Activated CD8-positive, alpha-beta memory T cell treated with anti-CD3 and anti-CD28 coated beads for 36 hours (primary cell): Measurements from ENCODE around the gene TACC2. TPM values are rescaled to one million over a fixed set of nuclear protein-coding genes. Genes with fewer than 3 reads are reported as not detected.

Experiments
- CTCF ChIA-PET: fragments of 350-600 bp; sonication (Branson Sonifier 250); formaldehyde crosslinking; loops from one replicate; lab custom pipeline; 2021; ENCODE audit warnings: antibody characterized with exemption; lab: Charles Lee
- POLR2A ChIA-PET: fragments of 350-600 bp; sonication (Branson Sonifier 250); formaldehyde crosslinking; loops from one replicate; lab custom pipeline; 2021; ENCODE audit warnings: antibody characterized with exemption; lab: Charles Lee
- total RNA-seq, 2 experiments: library from RNA; stranded (reverse); gene quantifications; one replicate each; pipeline ENCODE4 v1.2.3, GENCODE V29; 2021

The TACC2 gene
- total RNA-seq, 2 experiments from 2014 or later = not detected

DNA sequence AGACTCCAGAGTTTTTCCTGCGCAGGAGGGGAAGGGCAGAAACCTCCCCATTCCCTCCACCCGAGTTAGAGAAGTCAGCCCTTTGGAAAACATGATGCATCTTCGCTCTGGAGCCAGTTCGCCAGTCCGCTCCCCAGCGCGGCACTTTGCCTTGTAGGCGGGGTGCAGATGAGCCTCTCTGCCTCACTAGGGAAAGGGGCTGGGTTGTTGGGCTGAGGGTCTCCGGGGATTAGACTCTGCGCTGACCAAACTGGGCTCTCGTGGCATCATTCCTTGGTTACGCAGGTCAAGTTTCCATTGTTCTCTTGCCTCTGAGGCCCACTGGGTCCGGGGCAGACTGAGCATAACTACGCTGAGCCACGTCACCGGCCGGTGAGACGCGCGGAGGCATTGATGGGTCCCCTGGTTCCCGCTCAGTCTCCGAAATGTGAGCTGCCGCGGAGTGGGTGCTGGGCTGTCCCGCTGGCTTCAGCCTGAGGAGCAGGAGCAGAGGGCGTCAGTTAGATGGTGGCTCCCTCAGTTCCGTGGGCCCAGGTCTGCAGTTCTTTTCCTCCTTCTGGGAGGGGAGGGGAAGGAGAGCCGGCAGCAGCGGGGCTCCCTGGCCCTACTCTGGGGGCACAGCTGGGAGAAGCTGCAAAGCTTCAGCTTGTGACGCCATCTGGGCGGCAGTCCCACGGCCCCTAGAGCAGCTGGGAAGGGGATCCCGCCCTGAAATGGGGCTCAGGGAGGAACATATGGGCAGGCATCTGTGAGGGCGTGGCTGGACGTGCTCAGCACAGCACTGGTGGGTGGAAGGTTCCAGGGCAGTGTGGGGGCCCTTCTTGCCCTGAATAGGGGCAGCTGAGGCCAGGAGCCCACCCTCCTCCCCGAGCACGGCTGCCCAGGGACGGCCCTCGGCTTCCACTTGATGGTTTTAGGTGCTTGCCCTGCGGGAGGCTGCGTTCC is 160.9 kb downstream of the TACC2 start:
- CTCF ChIA-PET = no interaction called here
- POLR2A ChIA-PET = no interaction called here

DNA sequence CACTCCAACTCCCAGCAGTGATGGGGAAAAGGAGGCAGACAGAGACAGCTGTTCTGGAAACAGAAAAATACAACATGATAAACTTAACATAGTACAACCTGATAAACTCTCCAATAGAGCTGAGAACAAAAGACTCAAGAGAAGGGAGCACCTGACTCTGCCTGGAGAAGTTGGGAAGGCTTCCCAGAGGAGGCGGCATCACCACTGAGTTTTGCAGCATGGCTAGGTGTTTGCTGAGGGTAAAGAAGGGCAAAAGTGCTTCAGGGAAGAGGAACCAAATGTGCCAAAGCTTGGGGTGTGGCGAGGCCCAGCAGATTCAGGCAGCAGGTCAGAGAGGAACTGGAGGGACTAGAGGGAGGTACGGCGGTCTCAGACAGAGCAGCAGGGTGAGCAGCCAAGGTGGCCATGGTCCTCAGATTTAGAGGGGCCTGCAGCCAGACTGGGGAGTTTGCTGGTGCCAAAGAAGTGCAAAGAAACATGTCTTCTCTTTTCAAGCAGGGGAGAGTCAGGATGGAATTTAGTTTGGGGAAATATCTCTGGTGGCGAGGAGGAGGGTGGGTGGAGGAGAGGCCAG is 162.2 kb downstream of the TACC2 start:
- ChIA-PET POLR2A (no interaction called here), CTCF (no interaction called here)

DNA sequence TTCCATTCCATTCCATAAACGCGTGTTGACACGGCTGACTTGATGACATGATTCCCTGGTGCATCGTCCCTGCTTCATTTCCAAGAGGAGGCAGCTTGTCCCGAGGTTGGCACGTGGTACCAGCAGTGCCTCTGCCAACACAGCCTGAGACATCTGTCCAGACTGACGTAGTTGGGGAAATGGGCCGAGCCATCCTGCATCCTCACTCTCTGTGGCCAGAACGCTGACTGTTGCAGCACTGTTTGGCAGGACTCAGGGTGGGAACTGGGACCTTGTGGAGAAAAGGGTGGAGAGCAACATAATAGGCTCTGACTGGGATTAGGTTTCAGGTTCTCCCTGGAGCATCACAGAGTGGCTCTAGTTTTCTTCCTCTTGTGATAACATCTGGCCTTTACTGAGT is 163.6 kb downstream of the TACC2 start:
- CTCF ChIA-PET = no interaction called here
- POLR2A ChIA-PET = no interaction called here

DNA sequence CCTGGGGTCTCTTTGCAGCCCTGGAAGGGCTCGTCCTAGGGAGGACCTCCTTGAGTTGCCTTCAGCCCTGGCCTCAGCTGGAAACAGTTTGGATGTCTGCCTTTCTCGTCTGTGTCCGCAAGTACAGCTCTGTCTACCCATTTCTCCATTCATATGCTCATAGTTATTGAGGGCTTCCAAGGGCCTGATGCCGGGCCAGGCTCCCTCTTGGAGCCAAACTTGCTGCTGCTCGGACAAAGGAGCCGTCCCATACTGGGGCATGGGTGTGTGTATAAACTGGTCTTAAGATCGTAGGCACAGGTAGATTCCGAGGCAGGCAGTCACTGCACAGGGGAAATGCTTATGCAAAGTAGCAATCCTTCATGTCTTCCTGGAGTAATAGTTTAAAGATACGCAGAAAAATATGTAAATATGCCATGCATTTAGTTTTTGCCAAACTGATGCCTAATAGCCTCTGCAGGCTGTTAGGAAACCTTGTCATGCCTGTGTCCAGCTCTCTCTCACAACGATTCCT is 165.1 kb downstream of the TACC2 start:
- ChIA-PET CTCF (no interaction called here), POLR2A (no interaction called here)

DNA sequence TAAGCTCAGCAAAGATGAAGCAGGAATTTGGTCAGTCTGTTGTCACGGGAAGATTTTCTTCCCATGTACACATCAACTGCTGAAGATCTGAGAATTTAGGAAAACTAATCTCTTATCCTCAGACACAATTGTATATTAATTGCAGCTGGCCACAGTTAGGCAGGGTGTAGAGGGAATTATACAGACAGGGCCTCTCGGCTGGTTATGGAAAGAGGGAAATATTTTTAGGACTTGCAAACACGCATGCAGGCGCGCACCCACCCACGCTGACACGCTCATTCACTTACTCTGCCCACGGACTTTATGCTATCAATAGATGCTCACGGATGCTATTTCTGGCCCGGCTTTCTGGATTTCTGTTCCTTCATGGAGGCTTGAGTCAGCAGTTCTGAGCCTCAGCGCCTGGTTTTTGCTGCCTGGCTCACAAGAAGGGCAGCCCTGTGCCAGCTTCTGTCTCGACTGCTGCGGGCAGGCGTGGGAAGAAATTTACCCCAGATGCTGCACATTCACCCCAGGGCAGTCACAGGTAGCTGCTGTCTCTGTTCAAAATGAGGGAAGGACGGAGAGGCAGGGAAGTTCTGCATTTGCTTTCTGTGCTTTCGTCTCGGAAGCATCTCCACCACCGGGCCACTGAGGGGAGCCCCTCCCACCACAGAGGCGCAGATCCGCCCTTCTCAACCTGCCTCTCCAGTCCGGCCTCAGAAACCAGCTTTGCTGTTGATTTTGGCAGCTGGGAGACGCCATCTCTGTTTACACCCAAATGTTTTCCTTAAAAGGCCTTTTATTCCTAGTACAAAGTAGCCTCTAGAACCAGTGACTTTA is 165.8 kb downstream of the TACC2 start:
- CTCF ChIA-PET = no interaction called here
- POLR2A ChIA-PET = no interaction called here

DNA sequence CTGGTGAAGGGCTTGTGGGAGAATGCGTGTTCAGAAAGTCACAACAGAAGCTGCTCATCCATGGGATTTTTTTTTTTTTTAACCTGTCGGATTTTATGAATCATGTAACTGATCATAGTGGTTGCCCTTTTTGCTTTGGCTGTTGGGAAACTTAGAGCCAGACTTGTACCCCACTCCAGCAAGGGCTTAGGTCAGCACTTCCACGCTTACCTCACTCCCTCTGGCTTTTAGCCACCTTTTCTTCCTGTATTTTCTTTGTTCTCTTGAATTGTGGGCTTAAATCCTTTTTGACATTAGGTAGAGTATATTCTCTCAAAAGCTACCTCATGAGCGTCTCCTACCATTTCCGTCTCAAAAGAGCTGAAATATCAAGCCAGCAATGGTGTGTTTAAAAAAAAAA is 168.5 kb downstream of the TACC2 start:
- CTCF ChIA-PET = no interaction called here
- POLR2A ChIA-PET = no interaction called here

DNA sequence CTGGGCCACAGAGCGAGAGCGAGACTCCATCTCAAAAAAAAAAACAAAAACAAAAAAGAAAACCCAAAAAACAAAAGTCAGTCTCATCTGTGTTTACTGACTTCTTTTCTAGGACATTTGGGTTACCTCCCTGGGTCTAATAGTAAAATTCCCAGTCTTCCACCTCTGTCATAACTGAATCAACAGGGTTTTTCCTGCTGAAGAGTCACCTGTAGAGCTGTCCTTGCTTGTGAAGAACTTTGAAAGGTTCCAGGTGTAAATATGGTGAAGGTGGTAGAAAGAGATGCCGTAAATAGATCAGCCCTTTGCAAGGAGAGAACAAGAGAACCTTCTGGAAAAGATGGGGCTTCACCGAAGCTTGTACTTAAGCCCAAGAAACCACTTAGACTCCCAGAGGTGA is 169.4 kb downstream of the TACC2 start:
- ChIA-PET CTCF (no interaction called here), POLR2A (no interaction called here)

DNA sequence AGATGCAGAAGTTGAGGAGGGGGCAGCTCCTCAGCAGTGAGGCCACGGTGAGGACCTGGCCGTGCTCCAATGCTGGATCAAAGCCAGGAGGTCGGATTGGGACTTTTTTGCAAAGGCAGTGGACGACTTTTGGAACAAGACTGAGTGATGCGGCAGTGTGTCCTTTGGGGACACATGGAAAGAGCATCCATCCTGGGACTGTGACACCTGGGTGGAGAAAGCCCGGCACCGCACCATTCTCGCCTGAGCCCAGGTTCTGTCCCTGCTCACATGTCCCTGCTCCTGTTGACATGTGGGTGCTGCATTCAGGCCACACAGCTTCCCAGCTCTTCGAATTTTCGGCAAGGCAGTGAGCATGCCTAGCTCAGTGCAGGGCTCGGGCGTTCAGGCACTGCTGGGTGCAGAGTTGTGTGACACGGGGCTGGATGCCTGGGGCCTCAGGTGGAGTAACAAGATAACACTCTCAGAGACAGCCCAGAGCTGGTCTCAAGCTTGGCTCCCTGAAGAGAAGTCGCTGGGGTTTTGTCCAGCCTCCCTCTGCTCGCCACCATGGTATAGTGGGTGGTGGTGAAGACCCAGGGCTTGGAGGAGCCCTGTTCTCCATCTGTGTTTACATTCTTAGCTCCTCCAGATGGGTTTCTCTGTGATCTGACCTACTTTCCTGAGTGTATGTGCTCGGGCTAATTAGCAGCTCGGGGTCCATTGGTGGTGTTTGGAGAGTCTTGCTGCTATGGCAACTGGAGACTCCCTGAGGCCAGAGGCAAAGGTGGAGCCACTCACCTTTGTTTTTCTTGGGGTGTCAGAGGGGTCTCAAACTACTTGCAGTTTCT is 170.4 kb downstream of the TACC2 start:
- ChIA-PET CTCF (no interaction called here), POLR2A (no interaction called here)

DNA sequence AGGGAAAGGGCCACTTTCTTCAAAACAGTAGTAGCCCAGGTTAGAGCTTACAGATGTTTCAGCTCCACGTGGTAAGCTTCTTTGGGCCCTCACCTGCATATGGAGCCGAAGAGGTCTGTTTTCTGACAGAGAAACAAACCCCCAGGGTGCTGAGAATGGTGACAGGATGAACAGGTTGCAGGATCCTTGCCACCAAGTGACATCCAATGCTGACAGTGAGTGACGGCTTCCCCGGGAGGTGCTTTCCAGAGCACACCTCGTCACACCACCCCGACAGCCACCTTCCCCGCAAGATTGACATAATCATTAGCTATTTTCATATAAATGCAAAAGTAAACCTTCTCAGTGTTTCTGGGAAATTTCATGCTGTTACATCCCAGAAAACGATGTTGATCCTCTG is 172.8 kb downstream of the TACC2 start:
- CTCF ChIA-PET = no interaction called here

DNA sequence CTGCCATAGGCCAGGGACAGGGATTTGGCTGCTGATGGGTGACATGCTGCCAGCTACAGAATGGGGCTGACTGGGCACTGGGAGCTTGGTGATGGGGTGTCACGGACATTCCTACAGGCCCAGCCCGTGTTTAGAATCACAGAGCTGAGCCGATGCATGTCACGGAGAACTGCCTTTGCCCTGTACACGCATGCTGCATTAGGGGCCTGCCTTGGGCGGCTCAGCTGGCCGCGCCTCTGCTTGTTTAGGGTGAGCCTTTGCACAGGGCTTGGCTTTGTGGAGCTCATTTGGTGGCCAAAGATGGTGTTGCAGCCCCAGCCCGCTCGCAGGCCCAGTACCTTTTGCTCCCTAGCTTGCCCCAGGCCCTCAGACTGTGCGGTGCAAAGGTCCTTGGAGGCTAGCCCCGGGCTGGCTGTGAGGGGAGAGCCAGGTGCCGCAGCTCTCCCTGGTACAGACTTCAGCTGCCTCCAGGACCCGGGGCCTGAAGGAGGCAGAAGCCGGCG is 173.8 kb downstream of the TACC2 start:
- CTCF ChIA-PET = no interaction called here
- POLR2A ChIA-PET = no interaction called here

More for the DNA sequence above, 172.8 kb downstream of the TACC2 start:
- POLR2A ChIA-PET = no interaction called here

DNA sequence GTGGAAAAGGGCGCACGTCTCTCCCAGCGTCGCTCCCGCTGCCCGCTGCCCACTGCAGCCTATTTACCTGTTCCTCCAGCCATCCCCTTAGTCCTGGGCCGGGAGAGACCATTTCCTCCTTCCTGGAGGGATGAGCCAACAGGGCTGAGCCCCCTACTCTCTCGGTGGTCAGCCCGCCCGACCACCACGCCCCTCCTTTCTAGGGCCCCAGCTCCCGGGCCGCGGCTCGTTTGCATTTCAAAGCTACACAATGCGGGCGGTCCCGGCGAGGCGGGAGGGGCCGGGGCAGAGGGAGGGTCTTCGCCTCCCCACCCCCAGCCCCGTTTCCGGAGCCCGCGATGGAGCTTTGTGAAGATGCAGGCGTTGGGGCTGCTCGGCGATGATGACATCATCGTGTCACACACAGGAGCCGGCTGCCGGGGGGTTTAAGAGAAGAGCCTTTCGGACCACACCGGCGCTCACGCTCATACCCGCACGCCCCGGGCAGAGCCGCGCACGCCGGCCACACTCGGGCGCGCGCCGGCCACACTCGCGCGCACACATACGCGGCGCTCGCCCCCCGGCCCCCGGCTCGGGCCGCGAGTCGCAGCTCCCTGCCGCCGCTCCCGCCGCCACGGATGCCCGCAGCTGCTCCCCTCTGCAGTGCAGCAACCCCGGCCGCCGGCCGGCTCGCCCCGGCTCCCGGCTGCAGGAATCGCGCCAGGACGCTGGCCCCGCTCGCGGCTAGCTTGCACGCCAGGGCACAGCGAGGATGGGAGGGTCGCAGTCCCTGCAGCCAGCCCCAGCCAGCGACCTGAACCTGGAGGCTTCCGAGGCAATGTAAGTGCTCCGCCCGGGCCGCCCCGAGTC is 174.4 kb downstream of the TACC2 start:
- POLR2A ChIA-PET = no interaction called here
- CTCF ChIA-PET = no interaction called here

DNA sequence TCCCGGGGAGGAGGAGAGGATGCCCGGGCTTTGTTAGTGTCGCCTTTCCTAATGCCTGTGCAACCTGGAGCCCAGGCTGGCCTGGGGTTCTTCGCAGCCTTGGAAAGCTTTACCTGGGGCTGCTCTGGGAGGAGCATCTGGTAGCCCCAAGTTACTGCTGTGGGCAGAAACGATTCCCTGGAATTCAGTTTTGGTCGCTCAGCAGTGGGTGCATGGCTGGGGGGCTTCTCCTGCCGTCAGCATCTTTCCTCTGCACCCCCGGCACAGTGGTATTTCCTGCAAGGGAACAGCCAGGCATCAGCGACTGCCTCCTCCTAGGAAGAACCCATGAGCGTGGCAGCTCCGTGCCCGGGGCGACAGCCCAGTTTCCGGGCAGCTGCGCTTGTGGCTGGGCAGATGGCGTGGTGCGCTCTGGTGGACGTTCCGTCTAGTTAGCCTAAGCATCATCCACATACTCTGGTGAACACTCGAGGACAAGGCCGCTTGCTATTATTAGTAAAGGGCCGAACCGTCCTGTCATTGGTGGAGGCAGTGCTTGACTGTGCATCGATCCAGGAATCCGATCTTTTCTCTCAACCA is 175.1 kb downstream of the TACC2 start:
- CTCF ChIA-PET = no interaction called here
- POLR2A ChIA-PET = no interaction called here

DNA sequence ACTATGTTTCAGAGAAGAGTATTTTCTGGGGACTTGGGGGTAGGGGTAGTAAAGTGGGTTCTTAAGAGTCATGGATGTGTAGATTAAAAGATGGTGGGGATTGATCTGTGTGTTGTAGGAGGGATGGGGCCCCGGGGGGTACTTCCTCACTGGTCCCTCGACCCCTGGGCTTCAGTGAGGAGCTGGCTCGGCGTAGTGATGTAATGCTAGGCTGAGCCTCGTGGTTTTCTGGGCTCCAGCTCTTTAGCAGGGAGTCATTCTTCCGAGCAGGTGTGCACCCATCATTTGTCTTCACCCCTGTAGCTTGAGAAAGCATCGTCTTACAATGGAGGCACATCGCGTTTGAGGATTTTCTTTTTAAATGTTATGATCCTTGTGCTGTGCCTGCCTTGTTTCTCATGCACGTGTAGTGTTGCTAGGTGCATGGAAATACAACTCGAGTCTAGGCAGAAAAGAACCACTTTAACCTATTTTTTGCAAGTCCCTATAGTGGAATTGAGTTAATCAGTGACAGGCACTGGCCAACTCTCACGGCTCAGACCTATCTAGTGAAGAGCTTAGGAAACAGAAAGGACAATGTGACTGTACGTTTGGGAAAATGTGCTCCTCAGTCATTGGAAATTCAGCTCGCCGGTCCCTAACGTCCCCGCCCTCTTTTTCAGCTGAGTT is 176.0 kb downstream of the TACC2 start:
- CTCF ChIA-PET = no interaction called here

DNA sequence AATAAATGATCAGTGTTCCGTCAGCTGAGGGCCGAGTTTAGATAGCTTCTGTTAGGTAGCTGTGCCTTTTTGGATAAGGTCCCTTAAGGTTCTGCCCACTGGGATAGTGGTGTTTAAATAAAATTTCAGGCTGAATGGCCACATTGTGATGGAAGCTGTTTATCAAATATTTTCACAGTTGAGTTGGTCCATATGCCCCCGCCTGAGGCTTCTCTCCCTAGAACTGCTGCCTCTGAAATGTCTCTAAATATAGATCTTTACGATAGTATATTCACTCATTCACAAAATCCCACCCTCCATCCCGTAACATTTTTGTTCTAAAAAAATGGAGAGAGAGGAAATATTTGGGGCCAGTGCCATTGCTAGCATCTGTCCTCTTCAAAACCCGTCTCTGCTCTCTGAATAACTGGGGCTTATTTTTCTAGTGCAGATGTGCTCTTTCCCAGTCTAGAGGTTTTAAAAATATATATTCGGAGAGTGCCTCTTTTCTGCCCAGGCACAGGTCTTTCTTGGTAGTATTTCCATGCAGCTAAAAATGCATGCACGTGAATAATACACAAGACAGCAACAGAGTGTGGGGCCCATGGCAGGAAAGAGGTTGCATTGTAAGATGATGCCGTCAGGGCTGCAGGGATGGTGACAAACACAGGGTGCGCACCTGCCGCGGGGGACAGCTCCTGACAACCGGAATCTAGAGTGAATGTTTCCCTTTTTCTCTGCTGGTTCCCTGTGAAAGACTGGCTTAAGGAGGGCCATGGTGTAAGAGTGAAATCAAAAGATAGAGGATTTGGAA is 176.7 kb downstream of the TACC2 start:
- POLR2A ChIA-PET = no interaction called here
- CTCF ChIA-PET = no interaction called here

More for the DNA sequence above, 176.0 kb downstream of the TACC2 start:
- POLR2A ChIA-PET = no interaction called here

DNA sequence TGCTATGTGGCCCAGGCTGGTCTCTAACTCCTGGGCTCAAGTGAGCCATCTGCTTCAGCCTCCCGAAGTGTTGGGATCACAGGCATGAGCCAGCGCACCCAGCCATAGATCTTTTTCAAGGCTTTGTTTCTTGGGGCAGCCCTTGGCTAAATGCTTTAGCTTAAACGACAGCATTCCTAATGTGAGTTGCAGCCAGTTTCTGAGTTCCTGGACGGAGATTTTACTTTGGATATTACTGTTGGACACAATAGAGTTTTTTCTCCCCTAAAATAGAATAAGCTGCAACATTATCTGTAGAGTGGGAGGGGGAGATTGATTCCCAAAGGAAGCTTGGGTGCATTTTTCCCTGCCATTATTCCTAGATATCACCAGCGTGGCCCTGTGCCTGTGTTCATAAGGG is 179.1 kb downstream of the TACC2 start:
- POLR2A ChIA-PET = no interaction called here
- CTCF ChIA-PET = interaction anchor here (0.6 kb wide), 1 partner anchor 998 kb away, joined by 3 read pairs; no protein-coding TSS in a partner anchor

DNA sequence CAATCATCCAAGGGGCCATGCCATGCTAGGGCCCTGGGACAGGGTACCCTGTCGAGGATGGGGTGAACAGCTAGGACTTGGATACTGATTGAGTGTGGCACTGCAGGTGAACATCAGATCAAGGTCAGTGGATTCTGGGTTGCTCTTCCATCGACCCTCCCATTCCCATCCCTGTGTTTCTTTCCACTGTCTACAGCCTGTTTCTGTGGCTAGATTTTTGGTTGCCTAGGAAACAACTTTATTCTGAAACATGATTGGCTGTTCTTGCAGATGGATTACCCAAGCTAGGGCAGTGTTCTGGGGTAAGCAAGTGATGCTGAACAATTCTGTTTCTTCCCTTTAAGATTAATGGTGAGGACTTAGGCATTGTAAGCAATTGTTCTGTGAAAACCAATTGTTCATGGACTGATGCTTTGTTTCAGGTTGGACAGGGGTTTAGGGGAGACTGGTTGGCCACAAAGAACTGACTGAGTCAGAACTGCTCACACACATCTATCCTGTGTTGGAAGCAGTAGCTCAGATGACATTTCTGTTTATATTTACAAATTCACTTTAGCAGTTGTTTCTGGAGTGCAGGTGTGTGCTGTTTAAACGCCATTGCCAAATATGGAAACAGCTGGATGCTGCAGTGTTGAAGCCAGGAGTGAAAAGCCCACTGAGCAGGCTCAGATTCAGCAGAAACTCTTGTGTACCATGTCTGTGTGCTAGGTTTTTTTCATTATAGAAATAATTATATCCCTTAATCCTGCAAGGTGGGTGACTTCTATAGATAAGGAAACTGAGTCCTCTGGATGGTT is 179.8 kb downstream of the TACC2 start:
- ChIA-PET CTCF (no interaction called here), POLR2A (no interaction called here)
